IMR-90 (cell line): ENCODE results near the gene BCL11A. TPM values are rescaled to one million over a fixed set of nuclear protein-coding genes. Genes with fewer than 3 reads are reported as not detected.

Source experiments
- ATAC-seq: fragments of 200-7000 bp; cut with Tn5 transposase; 2 replicates; pipeline ENCODE4 v1.9.1; 2020; ENCODE audit warnings: low read depth, mild to moderate bottlenecking, moderate library complexity
- BruUV-seq: library from RNA; stranded (reverse); fragments of 400-500 nt; replicated peaks from 2 replicates; lab custom pipeline; 2021; lab: Mats Ljungman, UMichigan
- CTCF ChIA-PET: fragments of 300-600 bp; formaldehyde crosslinking; extraction: SDS; loops from one replicate; lab custom pipeline; 2021; ENCODE audit warnings: antibody characterized with exemption; lab: Yijun Ruan, JAX
- POLR2A ChIA-PET: fragments of 300-600 bp; sonication (Branson Sonifier 250); formaldehyde crosslinking; loops from one replicate; lab custom pipeline; 2022; ENCODE audit warnings: antibody characterized with exemption; ENCODE audit not compliant: unreplicated experiment; lab: Charles Lee
- DNase-seq: peaks from one replicate; pipeline ENCODE4 v3.0.0; 2013
- H2AFZ ChIP-seq: replicated peaks from 2 replicates; pipeline ENCODE3; 2013; ENCODE audit warnings: low read length, mild to moderate bottlenecking; ENCODE audit not compliant: poor library complexity
- H2AK5ac ChIP-seq: 2 replicates; pipeline ENCODE4 v1.6.1; 2013; ENCODE audit warnings: low read depth, low read length, inconsistent platforms
- H2AK9ac ChIP-seq: replicated peaks from 2 replicates; pipeline ENCODE3; 2013; ENCODE audit warnings: mild to moderate bottlenecking, low read depth, low read length, moderate library complexity; ENCODE audit not compliant: poor library complexity
- H2BK120ac ChIP-seq: 2 replicates; pipeline ENCODE4 v1.6.1; 2013; ENCODE audit warnings: low read depth, low read length, inconsistent platforms
- H2BK15ac ChIP-seq: 3 replicates; pipeline ENCODE4 v1.6.1; 2013; ENCODE audit warnings: low read depth, low read length, inconsistent platforms
- H2BK20ac ChIP-seq: 2 replicates; pipeline ENCODE4 v1.6.1; 2013; ENCODE audit warnings: low read depth, mild to moderate bottlenecking, inconsistent platforms, low read length, moderate library complexity
- H2BK5ac ChIP-seq: 2 replicates; pipeline ENCODE4 v1.6.1; 2013; ENCODE audit warnings: mild to moderate bottlenecking, low read depth, low read length, inconsistent platforms; ENCODE audit not compliant: poor library complexity, severe bottlenecking
- H3K14ac ChIP-seq: replicated peaks from 2 replicates; pipeline ENCODE4 v1.6.1; 2013; ENCODE audit warnings: low read depth, low read length, inconsistent platforms
- H3K18ac ChIP-seq: 2 replicates; pipeline ENCODE4 v1.6.1; 2013; ENCODE audit warnings: low read depth, low read length, control low read depth
- H3K23ac ChIP-seq: 2 replicates; pipeline ENCODE4 v1.6.1; 2013; ENCODE audit warnings: low read depth, low read length, inconsistent platforms
- H3K27ac ChIP-seq: 2 replicates; pipeline ENCODE4 v1.5.1; 2013; ENCODE audit warnings: mild to moderate bottlenecking, control low read depth, low read length; ENCODE audit not compliant: insufficient read depth
- H3K27me3 ChIP-seq: 2 replicates; pipeline ENCODE4 v1.6.1; 2013; ENCODE audit warnings: low read length; ENCODE audit not compliant: control insufficient read depth, insufficient read depth
- H3K36me3 ChIP-seq: 2 replicates; pipeline ENCODE4 v1.6.1; 2013; ENCODE audit warnings: low read length, mixed read lengths; ENCODE audit not compliant: control insufficient read depth, insufficient read depth
- H3K4ac ChIP-seq: 2 replicates; pipeline ENCODE4 v1.6.1; 2013; ENCODE audit warnings: low read depth, low read length, inconsistent platforms
- H3K4me1 ChIP-seq: 2 replicates; pipeline ENCODE4 v1.6.1; 2013; ENCODE audit warnings: low read length, mixed read lengths; ENCODE audit not compliant: control insufficient read depth, insufficient read depth
- H3K4me2 ChIP-seq: 2 replicates; pipeline ENCODE4 v1.6.1; 2013; ENCODE audit warnings: low read depth, mild to moderate bottlenecking, control low read depth, low read length, moderate library complexity
- H3K4me3 ChIP-seq: 2 replicates; pipeline ENCODE4 v1.5.1; 2013; ENCODE audit warnings: low read depth, mild to moderate bottlenecking, control low read depth, low read length, moderate library complexity; ENCODE audit not compliant: insufficient read depth
- H3K56ac ChIP-seq: 2 replicates; pipeline ENCODE4 v1.6.1; 2013; ENCODE audit warnings: low read length, inconsistent platforms; ENCODE audit not compliant: insufficient read depth; ENCODE audit errors: extremely low read depth
- H3K79me1 ChIP-seq, 2 experiments: 2 replicates each; pipeline ENCODE4 v1.6.1; 2013; ENCODE audit warnings: low read length in 2 of 2, inconsistent platforms in 1 of 2, low read depth in 1 of 2
- H3K9ac ChIP-seq: 2 replicates; pipeline ENCODE4 v1.6.1; 2013; ENCODE audit warnings: low read depth, low read length, control low read depth
- H3K9me1 ChIP-seq: 2 replicates; pipeline ENCODE4 v1.6.1; 2013; ENCODE audit warnings: low read length, inconsistent platforms; ENCODE audit not compliant: insufficient read depth
- H3K9me3 ChIP-seq: 2 replicates; pipeline ENCODE4 v1.6.1; 2013; ENCODE audit warnings: low read length; ENCODE audit not compliant: control insufficient read depth, insufficient read depth
- H4K20me1 ChIP-seq: 2 replicates; pipeline ENCODE4 v1.6.1; 2013; ENCODE audit warnings: low read length, inconsistent platforms; ENCODE audit not compliant: insufficient read depth
- H4K5ac ChIP-seq: 2 replicates; pipeline ENCODE4 v1.6.1; 2013; ENCODE audit warnings: mild to moderate bottlenecking, low read depth, low read length, control low read depth
- H4K8ac ChIP-seq, 2 experiments: 2 replicates each; pipeline ENCODE4 v1.6.1; 2013; ENCODE audit warnings: low read depth in 2 of 2, low read length in 2 of 2, control low read depth in 1 of 2, inconsistent platforms in 1 of 2
- H4K91ac ChIP-seq: 2 replicates; pipeline ENCODE4 v1.6.1; 2013; ENCODE audit warnings: low read depth, low read length, inconsistent platforms; ENCODE audit not compliant: insufficient read depth
- BHLHE40 ChIP-seq: fragments of 150-350 bp; IDR thresholded peaks from 2 replicates; pipeline ENCODE4 v1.6.1; 2016; ENCODE audit warnings: mild to moderate bottlenecking, low read depth, low read length
- CHD1 ChIP-seq: IDR thresholded peaks from 2 replicates; pipeline ENCODE4 v1.6.1; 2012; ENCODE audit warnings: low read depth, low read length, improper control_type of control experiment
- CTCF ChIP-seq: conservative IDR thresholded peaks from 2 replicates; pipeline ENCODE4 v1.5.1; 2012; ENCODE audit warnings: mild to moderate bottlenecking, low read depth, low read length, improper control_type of control experiment
- MAZ ChIP-seq: IDR thresholded peaks from 2 replicates; pipeline ENCODE4 v1.6.1; 2012; ENCODE audit warnings: low read depth, mild to moderate bottlenecking, low read length, improper control_type of control experiment, moderate library complexity, borderline replicate concordance
- RAD21 ChIP-seq: IDR thresholded peaks from 2 replicates; pipeline ENCODE4 v1.6.1; 2012; ENCODE audit warnings: low read length, improper control_type of control experiment
- SMC3 ChIP-seq: fragments of 150-350 bp; IDR thresholded peaks from 2 replicates; pipeline ENCODE4 v1.6.1; 2016; ENCODE audit warnings: low read depth, mild to moderate bottlenecking, antibody characterized with exemption, low read length, moderate library complexity
- WGBS, 2 experiments: methylation state at CpG; one replicate each; pipeline versions ENCODE4 v1.1.5 to v1.1.7; 2013; ENCODE audit warnings: missing lambda C conversion rate in 2 of 2; ENCODE audit not compliant: insufficient read length in 1 of 2; ENCODE audit errors: extremely low coverage in 2 of 2; 5-methylcytosine and 5-hydroxymethylcytosine counted together
- dilution Hi-C: fragments of 300-500 bp; cut with HindIII; formaldehyde crosslinking; loops from one replicate; pipeline ENCODE4 v1.14.3; 2018; ENCODE audit warnings: low sequenced_read_pairs; ENCODE audit not compliant: unreplicated experiment
- in situ Hi-C: fragments of 300-500 bp; cut with MboI; formaldehyde crosslinking; loops from 3 replicates; pipeline ENCODE4 v1.14.3; 2019; ENCODE audit warnings: low sequenced_read_pairs, inconsistent platforms, mixed read lengths
- intact Hi-C: fragments of 100-400 bp; cut with micrococcal nuclease; formaldehyde crosslinking; loops from 2 replicates; pipeline ENCODE4 v1.10.0; 2022
- polyA plus RNA-seq, 3 experiments: library from polyadenylated mRNA; depleted of rRNA; stranded (reverse); fragments of >200 nt; gene quantifications; 2 replicates each; pipeline ENCODE4 v1.2.3, GENCODE V29; 2012; ENCODE audit warnings: low replicate concordance in 1 of 3
- total RNA-seq: library from RNA; depleted of rRNA; stranded (reverse); fragments of >200 nt; gene quantifications from 2 replicates; pipeline ENCODE4 v1.2.3, GENCODE V29; 2012

BCL11A gene
- total and polyA plus RNA-seq, 2 of the 4 experiments (the other 2 are of a cell fraction) = 1.0 to 1.1 TPM

DNA sequence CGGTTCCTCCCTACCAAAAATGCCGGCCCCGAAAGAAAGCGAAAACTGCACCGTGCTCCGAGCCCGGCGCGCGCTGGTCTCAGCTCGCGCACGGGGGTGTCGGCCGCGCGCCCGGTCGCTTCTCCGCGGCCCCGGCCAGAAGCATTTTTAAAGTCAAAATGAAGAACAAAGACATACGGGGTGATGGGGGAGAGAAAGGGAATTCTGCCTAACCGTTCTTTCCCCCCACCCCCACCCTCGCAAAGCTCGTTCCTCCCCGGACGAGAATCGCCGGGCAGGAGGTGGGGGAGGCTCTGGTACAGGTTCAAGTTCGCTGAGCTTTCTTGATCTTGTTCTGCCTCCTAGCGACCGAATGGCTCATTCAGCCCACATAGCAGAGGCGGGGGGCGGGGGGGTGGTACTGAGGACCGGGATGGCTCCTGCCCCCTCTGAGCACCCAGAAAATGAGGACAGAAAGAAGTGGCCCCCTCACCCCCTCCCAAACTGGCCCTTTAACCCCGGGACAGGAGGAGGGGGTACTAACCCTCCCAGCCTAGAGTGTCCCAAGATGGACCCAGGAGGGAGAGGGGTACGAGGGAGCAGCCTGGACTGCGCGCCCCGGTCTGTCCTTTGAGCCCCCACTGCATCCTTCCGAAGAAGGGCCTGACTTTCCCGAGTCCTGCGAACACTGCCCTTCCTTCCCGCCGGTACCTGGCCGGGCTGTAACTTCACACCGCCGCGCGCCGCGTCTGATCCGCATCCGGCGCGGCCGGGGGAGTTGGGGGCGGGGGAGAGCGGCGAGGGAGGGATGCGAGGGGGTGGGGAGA, 3.1 kb downstream of the BCL11A start:
- H3K9me3 ChIP-seq = no peaks in the 10 kb centered on the region
- H3K9me1 ChIP-seq = no peaks in the 10 kb centered on the region
- no peak overlapping the region for H4K8ac ChIP-seq
- no TSS peak for BruUV-seq
- 0% methylated on average over 4 of the region's 62 CpGs; no CpG with 5 or more reads in 1 of the 2 experiments for WGBS, 2 experiments
- ATAC-seq = peak; percentile 74
- H3K56ac ChIP-seq = no peak overlapping the region
- peak overlapping the region; percentile 94 for H2AFZ ChIP-seq
- H3K23ac ChIP-seq = no peak overlapping the region
- H4K20me1 ChIP-seq = no peaks in the 10 kb centered on the region
- ChIA-PET CTCF (interaction anchor here (0.6 to 1.1 kb wide), 17 partner anchors 10 to 1982 kb away, joined by 3 to 6 read pairs (median 4); no protein-coding TSS in a partner anchor), POLR2A (interaction anchor here (0.6 kb wide), 2 partner anchors 1188 to 1525 kb away, joined by 5 to 6 read pairs; no protein-coding TSS in a partner anchor)
- H3K14ac ChIP-seq = no peak overlapping the region
- peak; percentile 82 for DNase-seq
- H3K4me3 ChIP-seq = peak overlapping the region; percentile 57
- no peak overlapping the region for H2BK5ac ChIP-seq
- H3K27me3 ChIP-seq = peaks cover 39% of the 10 kb centered on the region
- dilution Hi-C loops (no loop called here), in situ Hi-C loops (no loop called here), intact Hi-C loops (loop anchor here (1.0 to 10.0 kb wide), 5 partner anchors 213 to 1976 kb away; no protein-coding TSS in a partner anchor)
- H2BK15ac ChIP-seq = no peak overlapping the region
- H2AK5ac ChIP-seq = no peak overlapping the region
- no peaks in the 10 kb centered on the region for H3K36me3 ChIP-seq
- H3K4me1 ChIP-seq = no peaks in the 10 kb centered on the region
- peak overlapping the region; percentile 66 for H3K4me2 ChIP-seq
- no peak overlapping the region for H3K27ac ChIP-seq
- peak overlapping the region; percentile 2; the same call in 1 of the 2 replicates for H3K9ac ChIP-seq
- no peak overlapping the region for H3K4ac ChIP-seq
- H3K18ac ChIP-seq = no peak overlapping the region
- no peak overlapping the region for H2BK20ac ChIP-seq
- TF ChIP-seq RAD21 (peak; percentile 87), MAZ (peak; percentile 92), CHD1 (no peak), SMC3 (peak; percentile 65), BHLHE40 (0 out of 2 replicates have a peak, but pooled peaks have one; percentile 13), CTCF (peak; percentile 81)
- peak overlapping the region; percentile 17 for H2AK9ac ChIP-seq
- no peak overlapping the region for H2BK120ac ChIP-seq
- H4K91ac ChIP-seq = no peak overlapping the region
- H3K79me1 ChIP-seq = no peaks in the 10 kb centered on the region
- no peak overlapping the region for H4K5ac ChIP-seq
